ENCODE results near the gene SLC30A7. TPM values are rescaled to one million over a fixed set of nuclear protein-coding genes. Genes with fewer than 3 reads are reported as not detected.

Gene SLC30A7
- total RNA-seq, 1 experiment from 2014 or later, result 28.8 TPM

DNA sequence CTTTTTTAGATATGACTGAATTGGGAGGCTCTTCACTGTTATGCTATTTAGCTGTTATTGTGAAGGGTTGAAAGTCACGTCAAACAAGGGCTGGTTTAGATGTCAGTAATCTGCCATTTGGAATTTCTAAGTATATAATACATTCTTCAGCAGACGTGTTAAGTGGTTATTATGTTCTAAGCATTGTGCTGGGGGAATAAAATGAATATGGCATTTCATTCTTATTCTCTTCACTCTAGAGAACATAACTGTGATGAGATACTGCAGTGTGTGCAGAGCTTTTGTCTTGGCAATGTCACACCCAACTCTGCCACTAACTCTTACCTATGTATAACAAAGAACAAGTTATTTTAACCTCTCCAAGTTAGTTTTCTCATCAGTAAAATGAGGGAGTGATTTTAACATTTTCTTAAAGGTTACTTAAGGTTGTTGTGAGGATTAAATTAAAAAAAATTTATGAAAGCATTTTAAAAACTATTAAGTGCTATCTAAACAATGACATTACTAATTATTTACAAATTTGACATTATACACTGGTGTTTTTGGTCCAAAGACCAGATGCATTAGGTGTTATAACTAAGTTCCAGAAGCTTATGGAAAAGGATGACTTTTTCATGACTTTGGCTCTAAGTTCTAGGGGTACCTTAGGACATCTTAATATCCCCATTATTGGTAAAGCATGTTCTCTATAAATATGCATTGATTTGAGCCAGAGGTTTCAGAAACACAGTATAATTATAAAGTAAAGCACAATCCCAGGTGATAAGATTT lies 58.3 kb downstream of the SLC30A7 start:
- no peaks in the 10 kb centered on the region for H3K9me2 ChIP-seq (replicated peaks; ENCODE audit: insufficient read depth, low read length)
- H3K79me2 ChIP-seq (ENCODE audit: low read length), result peaks cover 53% of the 10 kb centered on the region
- H3K4me1 ChIP-seq (ENCODE audit: low read length), result peaks cover 14% of the 10 kb centered on the region
- H3K9ac ChIP-seq (ENCODE audit: low read length), result no peak overlapping the region
- DNase-seq, result no peak
- H3K4me3 ChIP-seq (ENCODE audit: low read length), result no peak overlapping the region
- no peaks in the 10 kb centered on the region for H3K27me3 ChIP-seq (ENCODE audit: low read length)
- no peak overlapping the region for H3K27ac ChIP-seq (ENCODE audit: low read length)
- H3K4me2 ChIP-seq (ENCODE audit: low read depth, low read length, poor library complexity, severe bottlenecking), result no peak overlapping the region
- no peak overlapping the region for H2AFZ ChIP-seq (ENCODE audit: low read length)
- H3K9me3 ChIP-seq (ENCODE audit: low read length), result no peaks in the 10 kb centered on the region
- H3K36me3 ChIP-seq (ENCODE audit: insufficient read depth, low read length), result peaks cover 35% of the 10 kb centered on the region; the same call in 1 of the 2 replicates
- H4K20me1 ChIP-seq (ENCODE audit: insufficient read depth, low read depth, low read length), result no peaks in the 10 kb centered on the region

DNA sequence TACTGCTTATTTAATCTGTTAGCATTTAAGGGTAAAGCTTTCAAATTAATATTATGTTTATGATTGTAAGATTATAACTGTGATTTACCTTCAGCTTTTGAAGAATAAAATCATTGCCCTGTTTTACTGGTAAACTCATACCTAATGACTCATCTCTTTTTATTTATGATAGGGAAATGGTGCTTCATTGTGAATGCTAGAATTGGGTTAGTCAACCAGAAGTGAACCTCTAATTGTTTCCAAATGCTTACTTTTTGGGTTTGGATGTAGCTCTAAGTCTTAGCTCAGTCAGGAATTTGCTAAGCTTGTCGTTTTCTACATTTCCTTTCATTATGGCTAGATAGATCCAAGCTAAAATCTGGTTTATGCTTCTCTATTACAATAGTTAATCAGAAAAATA lies 59.4 kb downstream of the SLC30A7 start:
- H3K27ac ChIP-seq (ENCODE audit: low read length), result no peak overlapping the region
- H3K79me2 ChIP-seq (ENCODE audit: low read length), result peaks cover 49% of the 10 kb centered on the region
- peaks cover 7% of the 10 kb centered on the region for H3K4me1 ChIP-seq (ENCODE audit: low read length)
- H3K9ac ChIP-seq (ENCODE audit: low read length), result no peak overlapping the region
- H4K20me1 ChIP-seq (ENCODE audit: insufficient read depth, low read depth, low read length), result no peaks in the 10 kb centered on the region
- H2AFZ ChIP-seq (ENCODE audit: low read length), result no peak overlapping the region
- H3K9me2 ChIP-seq (replicated peaks; ENCODE audit: insufficient read depth, low read length), result no peaks in the 10 kb centered on the region
- DNase-seq, result no peak
- H3K4me2 ChIP-seq (ENCODE audit: low read depth, low read length, poor library complexity, severe bottlenecking), result no peak overlapping the region
- H3K4me3 ChIP-seq (ENCODE audit: low read length), result no peak overlapping the region
- no peaks in the 10 kb centered on the region for H3K27me3 ChIP-seq (ENCODE audit: low read length)
- H3K9me3 ChIP-seq (ENCODE audit: low read length), result no peaks in the 10 kb centered on the region
- H3K36me3 ChIP-seq (ENCODE audit: insufficient read depth, low read length), result peaks cover 32% of the 10 kb centered on the region; the same call in 1 of the 2 replicates

DNA sequence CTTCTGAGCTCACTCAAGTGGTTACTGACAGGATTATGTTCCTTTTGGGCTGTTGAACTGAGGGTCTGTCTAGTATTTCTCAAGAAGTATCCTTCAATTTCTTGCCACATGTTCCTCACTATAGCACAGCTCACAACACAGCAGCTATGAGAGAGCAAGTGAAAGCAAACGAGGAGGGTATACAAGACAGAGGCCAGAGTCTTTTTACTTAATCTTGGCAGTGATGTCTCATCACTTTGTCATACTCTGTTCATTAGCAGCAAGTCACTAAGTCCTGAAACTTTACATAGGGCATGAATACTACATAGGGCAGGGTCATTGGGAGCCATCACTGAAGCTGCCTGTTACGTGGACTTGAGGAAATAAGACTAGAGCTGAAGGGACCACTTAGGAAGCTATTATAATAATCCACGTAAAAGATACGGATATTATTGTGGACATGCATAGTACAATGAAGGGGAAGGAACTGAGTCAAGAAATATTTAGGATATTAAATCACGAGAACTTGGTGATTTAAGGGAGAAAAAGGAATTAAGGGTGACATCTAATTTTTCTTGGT lies 63.7 kb downstream of the SLC30A7 start:
- Histone ChIP-seq H3K9me2 (replicated peaks; ENCODE audit: insufficient read depth, low read length) (peaks cover 8% of the 10 kb centered on the region; the same call in 1 of the 2 replicates), H2AFZ (ENCODE audit: low read length) (no peak overlapping the region), H3K9me3 (ENCODE audit: low read length) (no peaks in the 10 kb centered on the region), H3K27ac (ENCODE audit: low read length) (no peak overlapping the region), H3K4me3 (ENCODE audit: low read length) (no peak overlapping the region), H4K20me1 (ENCODE audit: insufficient read depth, low read depth, low read length) (no peaks in the 10 kb centered on the region), H3K27me3 (ENCODE audit: low read length) (no peaks in the 10 kb centered on the region), H3K79me2 (ENCODE audit: low read length) (peaks cover 43% of the 10 kb centered on the region), H3K4me2 (ENCODE audit: low read depth, low read length, poor library complexity, severe bottlenecking) (no peak overlapping the region), H3K36me3 (ENCODE audit: insufficient read depth, low read length) (peaks cover 19% of the 10 kb centered on the region; the same call in 1 of the 2 replicates), H3K9ac (ENCODE audit: low read length) (no peak overlapping the region), H3K4me1 (ENCODE audit: low read length) (no peaks in the 10 kb centered on the region)
- no peak for DNase-seq

DNA sequence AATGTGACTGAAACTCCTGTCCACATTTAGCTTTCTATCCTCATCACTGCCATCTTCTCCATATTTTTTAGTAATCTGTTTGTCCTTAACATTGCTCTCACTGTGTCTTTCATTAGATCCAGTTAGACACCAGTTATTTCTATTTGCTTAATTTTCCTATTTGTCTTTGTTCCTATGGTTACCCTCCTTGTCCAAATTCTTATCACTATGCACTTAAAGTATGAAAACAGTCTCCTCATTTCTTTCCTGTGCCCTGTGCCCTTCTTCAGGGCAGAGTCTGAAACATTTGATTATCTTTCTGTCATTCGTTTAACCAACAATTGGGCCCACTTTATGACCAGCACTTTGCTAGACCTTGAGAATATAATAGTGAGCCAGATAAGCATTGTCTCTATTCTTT lies 64.2 kb downstream of the SLC30A7 start:
- H3K4me1 ChIP-seq (ENCODE audit: low read length), result no peaks in the 10 kb centered on the region
- peaks cover 44% of the 10 kb centered on the region for H3K79me2 ChIP-seq (ENCODE audit: low read length)
- H3K9ac ChIP-seq (ENCODE audit: low read length), result no peak overlapping the region
- no peaks in the 10 kb centered on the region for H3K27me3 ChIP-seq (ENCODE audit: low read length)
- DNase-seq, result no peak
- peaks cover 8% of the 10 kb centered on the region; the same call in 1 of the 2 replicates for H3K9me2 ChIP-seq (replicated peaks; ENCODE audit: insufficient read depth, low read length)
- no peaks in the 10 kb centered on the region for H3K9me3 ChIP-seq (ENCODE audit: low read length)
- H3K4me2 ChIP-seq (ENCODE audit: low read depth, low read length, poor library complexity, severe bottlenecking), result no peak overlapping the region
- no peak overlapping the region for H3K27ac ChIP-seq (ENCODE audit: low read length)
- H4K20me1 ChIP-seq (ENCODE audit: insufficient read depth, low read depth, low read length), result no peaks in the 10 kb centered on the region
- peaks cover 21% of the 10 kb centered on the region; the same call in 1 of the 2 replicates for H3K36me3 ChIP-seq (ENCODE audit: insufficient read depth, low read length)
- H3K4me3 ChIP-seq (ENCODE audit: low read length), result no peak overlapping the region
- H2AFZ ChIP-seq (ENCODE audit: low read length), result no peak overlapping the region

DNA sequence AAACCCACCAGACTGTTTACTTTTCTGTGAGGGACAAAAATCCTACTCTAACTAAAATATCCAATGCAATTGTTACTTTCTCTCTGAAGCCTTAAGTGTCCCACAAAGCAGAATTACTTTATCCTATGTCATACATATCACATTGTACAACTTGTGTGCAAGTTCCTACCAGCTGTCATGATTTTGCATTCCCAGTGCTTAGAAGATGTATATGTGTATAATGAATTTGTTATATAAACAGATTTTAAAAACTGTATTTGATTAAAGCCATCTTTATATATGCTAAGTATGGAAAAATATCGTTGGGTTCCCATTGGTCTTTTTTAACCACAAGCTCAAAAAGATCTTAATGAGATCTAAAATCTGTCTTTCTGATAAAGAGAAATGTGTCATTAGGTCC lies 72.7 kb downstream of the SLC30A7 start:
- Histone ChIP-seq H3K27me3 (ENCODE audit: low read length) (no peaks in the 10 kb centered on the region), H3K4me3 (ENCODE audit: low read length) (no peak overlapping the region), H3K9ac (ENCODE audit: low read length) (no peak overlapping the region), H3K79me2 (ENCODE audit: low read length) (peaks cover 25% of the 10 kb centered on the region), H3K9me3 (ENCODE audit: low read length) (no peaks in the 10 kb centered on the region), H3K36me3 (ENCODE audit: insufficient read depth, low read length) (peaks cover 26% of the 10 kb centered on the region; the same call in 1 of the 2 replicates), H4K20me1 (ENCODE audit: insufficient read depth, low read depth, low read length) (no peaks in the 10 kb centered on the region), H3K4me2 (ENCODE audit: low read depth, low read length, poor library complexity, severe bottlenecking) (no peak overlapping the region), H3K9me2 (replicated peaks; ENCODE audit: insufficient read depth, low read length) (no peaks in the 10 kb centered on the region), H3K4me1 (ENCODE audit: low read length) (peaks cover 19% of the 10 kb centered on the region), H3K27ac (ENCODE audit: low read length) (no peak overlapping the region), H2AFZ (ENCODE audit: low read length) (no peak overlapping the region)
- DNase-seq, result no peak

DNA sequence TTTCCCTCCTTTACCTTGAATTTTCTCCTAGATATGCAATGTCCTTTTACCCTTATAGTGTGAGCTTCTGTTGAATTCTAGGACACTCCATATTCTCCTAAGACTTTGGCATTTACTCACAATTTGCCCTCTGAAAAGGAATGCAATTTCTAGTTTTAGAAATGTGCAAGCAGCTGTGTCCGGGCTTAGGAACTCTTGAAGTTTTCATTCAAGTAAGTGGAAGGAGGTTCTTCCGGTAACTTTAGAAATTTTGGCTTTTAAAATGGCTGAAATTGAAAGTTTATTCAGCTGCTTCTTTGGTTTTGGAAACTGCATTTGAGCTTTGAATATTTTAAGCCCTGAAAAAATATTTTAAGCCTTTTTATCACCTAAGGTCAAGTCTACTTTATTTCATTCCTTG lies 73.4 kb downstream of the SLC30A7 start:
- DNase-seq, result no peak
- H3K27ac ChIP-seq (ENCODE audit: low read length), result no peak overlapping the region
- H3K4me2 ChIP-seq (ENCODE audit: low read depth, low read length, poor library complexity, severe bottlenecking), result no peak overlapping the region

DNA sequence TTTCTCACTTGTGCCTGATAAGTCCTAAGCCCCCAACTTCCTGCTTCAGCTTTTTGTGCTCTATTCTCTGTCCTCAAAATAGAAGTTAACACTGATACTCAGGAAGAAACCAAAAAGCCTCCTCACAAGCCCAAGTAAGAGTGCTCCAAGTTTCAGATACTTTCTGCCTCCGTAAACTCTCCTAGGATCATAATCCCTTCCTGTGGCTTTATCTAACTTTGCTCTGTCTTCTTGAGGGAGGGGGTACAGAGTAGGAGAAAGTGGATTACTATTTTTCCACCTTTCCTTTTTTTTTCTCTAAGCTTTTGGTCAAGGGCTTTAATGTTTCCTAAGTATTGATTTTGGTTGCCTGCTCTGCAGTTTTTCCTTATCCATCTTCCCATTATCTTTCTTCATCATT lies 75.1 kb downstream of the SLC30A7 start:
- Histone ChIP-seq H4K20me1 (ENCODE audit: insufficient read depth, low read depth, low read length) (no peaks in the 10 kb centered on the region), H3K9ac (ENCODE audit: low read length) (no peak overlapping the region), H3K27me3 (ENCODE audit: low read length) (no peaks in the 10 kb centered on the region), H3K79me2 (ENCODE audit: low read length) (peaks cover 22% of the 10 kb centered on the region), H3K4me1 (ENCODE audit: low read length) (peaks cover 19% of the 10 kb centered on the region), H3K27ac (ENCODE audit: low read length) (no peak overlapping the region), H3K9me2 (replicated peaks; ENCODE audit: insufficient read depth, low read length) (no peaks in the 10 kb centered on the region), H3K4me3 (ENCODE audit: low read length) (no peak overlapping the region), H3K4me2 (ENCODE audit: low read depth, low read length, poor library complexity, severe bottlenecking) (no peak overlapping the region), H3K9me3 (ENCODE audit: low read length) (no peaks in the 10 kb centered on the region), H2AFZ (ENCODE audit: low read length) (no peak overlapping the region), H3K36me3 (ENCODE audit: insufficient read depth, low read length) (peaks cover 25% of the 10 kb centered on the region; the same call in 1 of the 2 replicates)
- no peak for DNase-seq

More for the DNA sequence above, 73.4 kb downstream of the SLC30A7 start:
- Histone ChIP-seq H3K9me2 (replicated peaks; ENCODE audit: insufficient read depth, low read length) (no peaks in the 10 kb centered on the region), H3K27me3 (ENCODE audit: low read length) (no peaks in the 10 kb centered on the region), H3K36me3 (ENCODE audit: insufficient read depth, low read length) (peaks cover 26% of the 10 kb centered on the region; the same call in 1 of the 2 replicates), H3K4me3 (ENCODE audit: low read length) (no peak overlapping the region), H4K20me1 (ENCODE audit: insufficient read depth, low read depth, low read length) (no peaks in the 10 kb centered on the region), H2AFZ (ENCODE audit: low read length) (no peak overlapping the region), H3K9me3 (ENCODE audit: low read length) (no peaks in the 10 kb centered on the region), H3K9ac (ENCODE audit: low read length) (no peak overlapping the region), H3K4me1 (ENCODE audit: low read length) (peaks cover 19% of the 10 kb centered on the region), H3K79me2 (ENCODE audit: low read length) (peaks cover 27% of the 10 kb centered on the region)

DNA sequence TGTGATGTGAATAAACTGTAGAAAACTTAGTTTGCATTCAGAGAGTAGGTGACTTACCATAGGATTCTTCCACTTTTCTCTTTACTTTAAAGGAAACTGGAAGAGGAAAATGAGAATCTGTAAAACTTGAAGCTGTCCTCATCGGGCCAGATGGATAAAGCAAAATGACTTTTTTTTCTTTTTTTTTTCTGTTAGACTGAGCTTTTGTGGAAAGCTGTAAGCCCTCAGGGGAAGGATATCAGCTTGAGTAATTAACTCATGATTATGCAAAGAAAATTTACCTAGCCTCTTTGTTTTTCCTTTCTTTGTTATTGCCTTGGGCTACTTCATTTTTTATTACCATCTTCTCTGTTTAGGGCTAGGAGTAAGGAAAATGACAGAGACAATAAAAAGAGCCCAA lies 76.3 kb downstream of the SLC30A7 start:
- Histone ChIP-seq H4K20me1 (ENCODE audit: insufficient read depth, low read depth, low read length) (no peaks in the 10 kb centered on the region), H3K9ac (ENCODE audit: low read length) (no peak overlapping the region), H3K4me3 (ENCODE audit: low read length) (no peak overlapping the region), H3K79me2 (ENCODE audit: low read length) (peaks cover 25% of the 10 kb centered on the region), H3K9me2 (replicated peaks; ENCODE audit: insufficient read depth, low read length) (no peaks in the 10 kb centered on the region), H2AFZ (ENCODE audit: low read length) (no peak overlapping the region), H3K4me1 (ENCODE audit: low read length) (peaks cover 19% of the 10 kb centered on the region), H3K9me3 (ENCODE audit: low read length) (no peaks in the 10 kb centered on the region), H3K4me2 (ENCODE audit: low read depth, low read length, poor library complexity, severe bottlenecking) (no peak overlapping the region), H3K27me3 (ENCODE audit: low read length) (no peaks in the 10 kb centered on the region), H3K36me3 (ENCODE audit: insufficient read depth, low read length) (peaks cover 23% of the 10 kb centered on the region; the same call in 1 of the 2 replicates), H3K27ac (ENCODE audit: low read length) (no peak overlapping the region)
- no peak for DNase-seq

All from Karpas-422 (cell line).